DND-41 (cell line): ENCODE results near the gene PPP2R5E.

Source experiments
- ATAC-seq: fragments of 200-7000 bp; cut with Tn5 transposase; 3 replicates; pipeline ENCODE4 v1.9.1; 2021; ENCODE audit warnings: low read depth; ENCODE audit not compliant: insufficient read depth
- DNase-seq: peaks from one replicate; pipeline ENCODE4 v3.0.0-alpha.2; 2020
- H2AFZ ChIP-seq: 2 replicates; pipeline ENCODE4 v1.6.0; 2012; ENCODE audit warnings: low read depth, low read length
- H3K27ac ChIP-seq: 2 replicates; pipeline ENCODE4 v1.5.1; 2012; ENCODE audit warnings: low read length, inconsistent platforms
- H3K27me3 ChIP-seq: fragments of 200-600 bp; sonication (generic); 2 replicates; pipeline ENCODE4 v1.6.0; 2012; ENCODE audit warnings: low read length, mild to moderate bottlenecking, inconsistent platforms; ENCODE audit not compliant: insufficient read depth, poor library complexity
- H3K36me3 ChIP-seq: 2 replicates; pipeline ENCODE4 v1.5.1; 2012; ENCODE audit warnings: low read length, inconsistent platforms; ENCODE audit not compliant: insufficient read depth
- H3K4me1 ChIP-seq: 2 replicates; pipeline ENCODE4 v1.5.1; 2012; ENCODE audit warnings: mild to moderate bottlenecking, low read length; ENCODE audit not compliant: insufficient read depth
- H3K4me2 ChIP-seq: 2 replicates; pipeline ENCODE4 v1.6.0; 2012; ENCODE audit warnings: mild to moderate bottlenecking, moderate library complexity, low read length, inconsistent platforms; ENCODE audit not compliant: insufficient read depth
- H3K4me3 ChIP-seq, 2 experiments: fragments of 200-600 bp in 1 of 2; shearing (Covaris generic) in 1 of 2; 2 replicates each; pipeline ENCODE4 v1.5.1; 2012 to 2016; ENCODE audit warnings: inconsistent platforms in 2 of 2, low read length in 2 of 2, mild to moderate bottlenecking in 2 of 2, low read depth in 1 of 2, moderate library complexity in 1 of 2
- H3K79me2 ChIP-seq: 2 replicates; pipeline ENCODE4 v1.6.0; 2012; ENCODE audit warnings: low read length, inconsistent platforms; ENCODE audit not compliant: insufficient read depth
- H3K9ac ChIP-seq: 2 replicates; pipeline ENCODE4 v1.6.0; 2012; ENCODE audit warnings: low read depth, mild to moderate bottlenecking, inconsistent platforms, low read length, moderate library complexity
- H3K9me3 ChIP-seq: 2 replicates; pipeline ENCODE4 v1.5.1; 2012; ENCODE audit warnings: low read length, moderate library complexity, mild to moderate bottlenecking, inconsistent platforms; ENCODE audit not compliant: insufficient read depth, severe bottlenecking
- H4K20me1 ChIP-seq: 2 replicates; pipeline ENCODE4 v1.6.0; 2012; ENCODE audit warnings: low read length; ENCODE audit not compliant: insufficient read depth
- CTCF ChIP-seq: IDR thresholded peaks from 2 replicates; pipeline ENCODE4 v1.5.1; 2012; ENCODE audit warnings: borderline replicate concordance, low read length, moderate library complexity, mild to moderate bottlenecking; ENCODE audit not compliant: poor library complexity, severe bottlenecking; ENCODE audit errors: extremely low read depth
- EZH2 ChIP-seq: IDR thresholded peaks from 3 replicates; pipeline ENCODE4 v1.6.1; 2012; ENCODE audit warnings: borderline replicate concordance, low read depth, mild to moderate bottlenecking, moderate library complexity, low read length, inconsistent platforms; ENCODE audit not compliant: severe bottlenecking

The PPP2R5E gene

GRCh38 chr14:63454436-63454835 is 88.7 kb downstream of the PPP2R5E start:
- Histone ChIP-seq H3K36me3 (peaks cover 27% of the 10 kb centered on the region), H3K4me2 (no peak overlapping the region), H2AFZ (no peak overlapping the region), H3K4me3 (no peak overlapping the region), H3K27me3 (no peaks in the 10 kb centered on the region), H3K79me2 (peaks cover 84% of the 10 kb centered on the region), H3K4me1 (no peaks in the 10 kb centered on the region), H3K9ac (no peak overlapping the region), H3K27ac (no peak overlapping the region), H4K20me1 (peaks cover 32% of the 10 kb centered on the region), H3K9me3 (no peaks in the 10 kb centered on the region)
- ATAC-seq (no peak), DNase-seq (no peak)
- TF ChIP-seq EZH2 = no peak
- TF ChIP-seq CTCF = no peak

GRCh38 chr14:63453443-63453936 is 89.7 kb downstream of the PPP2R5E start:
- Histone ChIP-seq H3K4me1 (no peaks in the 10 kb centered on the region), H3K4me3 (no peak overlapping the region), H2AFZ (no peak overlapping the region), H3K4me2 (no peak overlapping the region), H4K20me1 (peaks cover 32% of the 10 kb centered on the region), H3K36me3 (peaks cover 27% of the 10 kb centered on the region), H3K27ac (no peak overlapping the region), H3K79me2 (peaks cover 83% of the 10 kb centered on the region), H3K27me3 (no peaks in the 10 kb centered on the region), H3K9ac (no peak overlapping the region), H3K9me3 (no peaks in the 10 kb centered on the region)
- no peak for ATAC-seq
- DNase-seq = no peak
- TF ChIP-seq EZH2 (no peak), CTCF (no peak)

GRCh38 chr14:63452796-63453195 is 90.4 kb downstream of the PPP2R5E start:
- Histone ChIP-seq H3K27me3 (no peaks in the 10 kb centered on the region), H3K4me3 (no peak overlapping the region), H3K9ac (no peak overlapping the region), H3K9me3 (no peaks in the 10 kb centered on the region), H3K4me2 (no peak overlapping the region), H3K27ac (no peak overlapping the region), H3K36me3 (peaks cover 27% of the 10 kb centered on the region), H4K20me1 (peaks cover 28% of the 10 kb centered on the region), H2AFZ (no peak overlapping the region), H3K4me1 (no peaks in the 10 kb centered on the region), H3K79me2 (peaks cover 79% of the 10 kb centered on the region)
- ATAC-seq (no peak), DNase-seq (no peak)
- TF ChIP-seq CTCF (no peak), EZH2 (no peak)

- Histone ChIP-seq H3K9ac (no peak overlapping the region), H3K4me3 (no peak overlapping the region), H3K36me3 (peaks cover 25% of the 10 kb centered on the region), H3K4me1 (no peaks in the 10 kb centered on the region), H4K20me1 (peaks cover 15% of the 10 kb centered on the region), H3K27ac (no peak overlapping the region), H3K27me3 (no peaks in the 10 kb centered on the region), H2AFZ (no peak overlapping the region), H3K4me2 (no peak overlapping the region), H3K9me3 (no peaks in the 10 kb centered on the region), H3K79me2 (peaks cover 72% of the 10 kb centered on the region)
- TF ChIP-seq CTCF = no peak
- TF ChIP-seq EZH2 = no peak
- ATAC-seq (no peak), DNase-seq (no peak)
These were observed 94.3 kb downstream of the PPP2R5E start for GRCh38 chr14:63448841-63449240.
